ENCODE results near the gene EPB41L5. TPM values are rescaled to one million over a fixed set of nuclear protein-coding genes. Genes with fewer than 3 reads are reported as not detected.

The EPB41L5 gene
- total and polyA plus RNA-seq, 10 donors, result 0.97 to 10.5 (median 8.5) TPM

GRCh38 chr2:120224256-120224655 lies 211.4 kb downstream of the EPB41L5 start:
- intact Hi-C loops (cut with DNase I; ENCODE audit: low total_unique reads), result no loop called here
- peak; percentile 83 for DNase-seq

DNA sequence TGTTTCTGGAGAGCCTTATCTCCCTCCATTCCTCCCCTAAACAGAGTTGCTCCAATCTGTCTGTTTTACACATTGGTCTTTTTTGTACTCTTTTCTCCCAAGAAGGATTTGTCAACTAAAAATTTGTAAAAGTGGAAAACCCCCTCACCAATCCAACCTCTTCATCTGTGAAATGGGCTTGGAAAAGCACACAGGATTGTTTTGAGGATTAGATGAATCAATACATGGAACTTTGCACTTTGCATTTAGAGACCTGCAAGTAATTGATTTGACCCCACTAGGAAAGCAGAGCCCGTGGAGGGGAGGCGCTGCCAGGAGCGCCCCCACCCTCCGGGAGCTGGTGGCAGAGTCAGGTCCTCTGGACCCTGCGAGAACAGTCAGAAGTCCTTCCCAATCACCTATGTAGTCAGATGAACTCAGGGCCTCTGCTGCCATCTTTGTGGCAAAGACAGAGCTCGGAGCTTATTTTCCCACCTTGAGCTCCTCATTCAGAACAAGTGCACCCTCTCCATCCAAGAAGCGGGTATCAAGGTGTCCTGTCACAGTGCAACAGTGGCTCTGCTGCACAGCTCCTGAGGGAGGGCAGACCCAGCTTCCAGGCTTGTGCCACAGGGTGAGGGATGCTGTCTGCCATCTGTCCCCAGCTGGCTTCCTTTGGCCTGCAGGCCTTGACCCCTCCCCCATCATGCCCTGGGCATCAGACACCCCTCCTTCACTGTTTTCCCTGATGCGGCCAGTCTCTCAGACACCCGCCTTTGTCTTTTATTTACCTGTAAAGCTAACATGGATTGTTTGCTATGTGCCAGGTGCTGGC lies 212.1 kb downstream of the EPB41L5 start:
- H3K27me3 ChIP-seq (replicated peaks in 1 of 7), result no peaks in the 10 kb centered on the region
- intact Hi-C loops (cut with DNase I; ENCODE audit: low total_unique reads), result no loop called here
- peak; percentile 64 for DNase-seq
- H3K4me1 ChIP-seq, result peaks cover 13 to 78% (median 48%) of the 10 kb centered on the region in 6 donors
- peaks cover 0 to 8% (median 3%) of the 10 kb centered on the region in 6 donors for H3K36me3 ChIP-seq
- no peak overlapping the region for H3K4me3 ChIP-seq
- peak overlapping the region in 1 of 8 donors; percentile 98 for H3K27ac ChIP-seq
- WGBS, 5 donors, result 93 to 97% (median 95%) methylated on average over 8 to 9 of the region's 9 CpGs
- H3K9me3 ChIP-seq, result peaks cover 0 to 6% (median 0%) of the 10 kb centered on the region in 8 donors
- TF ChIP-seq CTCF (IDR thresholded peaks at IDR 0.05 in 8 of 11, conservative IDR thresholded peaks at IDR 0.05 in 3 of 11) (no peak), POLR2AphosphoS5 (IDR thresholded peaks at IDR 0.05) (no peak), POLR2A (IDR thresholded peaks at IDR 0.05) (no peak)

More at GRCh38 chr2:120224256-120224655, 211.4 kb downstream of the EPB41L5 start:
- peaks cover 0 to 15% (median 3%) of the 10 kb centered on the region in 6 donors for H3K36me3 ChIP-seq
- no peak for TF ChIP-seq CTCF (IDR thresholded peaks at IDR 0.05 in 8 of 11, conservative IDR thresholded peaks at IDR 0.05 in 3 of 11)
- no peak for TF ChIP-seq POLR2AphosphoS5 (IDR thresholded peaks at IDR 0.05)
- peaks cover 13 to 78% (median 44%) of the 10 kb centered on the region in 6 donors for H3K4me1 ChIP-seq
- peak overlapping the region in 5 of 8 donors; percentile 45 to 74 (median 62) for H3K4me3 ChIP-seq
- 90 to 97% (median 96%) methylated on average over 5 to 13 of the region's 13 CpGs for WGBS, 5 donors
- peaks cover 0 to 6% (median 0%) of the 10 kb centered on the region in 8 donors for H3K9me3 ChIP-seq
- H3K27me3 ChIP-seq (replicated peaks in 1 of 7), result no peaks in the 10 kb centered on the region
- peak overlapping the region in 2 of 8 donors; percentile 95 to 98 for H3K27ac ChIP-seq

DNA sequence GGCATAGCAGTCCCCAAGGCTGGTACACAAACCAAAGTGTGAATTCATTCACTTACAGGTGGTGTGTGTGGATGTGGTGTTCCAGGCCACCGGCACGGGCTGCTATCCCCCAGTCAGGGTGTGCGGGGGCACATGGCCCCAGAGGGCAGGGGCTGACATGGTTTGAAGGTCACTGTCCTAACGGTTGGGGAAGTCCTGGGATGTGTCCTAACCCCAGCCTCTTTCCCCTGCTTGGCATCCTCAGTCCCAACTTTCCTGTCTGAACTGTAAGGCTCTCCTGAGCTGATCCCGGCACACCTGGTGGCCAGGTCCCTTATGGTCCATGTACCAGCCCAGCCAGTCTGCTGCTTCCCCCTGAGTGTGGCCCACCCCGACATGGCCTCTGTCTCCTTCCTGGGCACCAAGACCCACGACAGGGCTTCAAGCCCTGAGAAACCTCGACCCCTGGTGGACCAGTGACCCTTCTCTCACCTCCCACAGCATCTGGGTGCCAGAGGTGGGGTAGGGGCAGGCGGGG lies 212.7 kb downstream of the EPB41L5 start:
- WGBS, 5 donors, result 81 to 94% (median 85%) methylated on average over 8 to 9 of the region's 9 CpGs
- peaks cover 19 to 78% (median 49%) of the 10 kb centered on the region in 6 donors for H3K4me1 ChIP-seq
- TF ChIP-seq CTCF (IDR thresholded peaks at IDR 0.05 in 8 of 11, conservative IDR thresholded peaks at IDR 0.05 in 3 of 11) (no peak), POLR2AphosphoS5 (IDR thresholded peaks at IDR 0.05) (no peak), POLR2A (IDR thresholded peaks at IDR 0.05) (no peak)
- H3K9me3 ChIP-seq, result peaks cover 0 to 6% (median 0%) of the 10 kb centered on the region in 8 donors
- intact Hi-C loops (cut with DNase I; ENCODE audit: low total_unique reads), result no loop called here
- H3K27me3 ChIP-seq (replicated peaks in 1 of 7), result no peaks in the 10 kb centered on the region
- peak; percentile 73 for DNase-seq
- no peak overlapping the region for H3K4me3 ChIP-seq
- H3K27ac ChIP-seq, result no peak overlapping the region
- H3K36me3 ChIP-seq, result peaks cover 0 to 1% (median 0%) of the 10 kb centered on the region in 6 donors

GRCh38 chr2:120226316-120226715 lies 213.4 kb downstream of the EPB41L5 start:
- Histone ChIP-seq H3K4me1 (peaks cover 24 to 78% (median 49%) of the 10 kb centered on the region in 6 donors), H3K4me3 (no peak overlapping the region), H3K9me3 (peaks cover 0 to 6% (median 0%) of the 10 kb centered on the region in 8 donors), H3K27ac (no peak overlapping the region), H3K27me3 (replicated peaks in 1 of 7) (no peaks in the 10 kb centered on the region), H3K36me3 (no peaks in the 10 kb centered on the region)
- WGBS, 5 donors, result 59 to 70% (median 64%) methylated on average over 9 of the region's 9 CpGs
- intact Hi-C loops (cut with DNase I; ENCODE audit: low total_unique reads), result no loop called here
- TF ChIP-seq CTCF (IDR thresholded peaks at IDR 0.05 in 8 of 11, conservative IDR thresholded peaks at IDR 0.05 in 3 of 11) (no peak), POLR2A (IDR thresholded peaks at IDR 0.05) (no peak), POLR2AphosphoS5 (IDR thresholded peaks at IDR 0.05) (no peak)
- DNase-seq, result peak; percentile 62

All from spleen (tissue), 11 donors.